B cell (primary cell): Measurements from ENCODE around the gene CCDC178.

Experiments
- CTCF ChIP-seq: fragments of 200-600 bp; IDR thresholded peaks from one replicate; pipeline ENCODE4 v1.8.0; 2022; ENCODE audit warnings: antibody characterized with exemption, mild to moderate bottlenecking
- EZH2 ChIP-seq: IDR thresholded peaks from 2 replicates; pipeline ENCODE4 v1.6.1; 2012; ENCODE audit warnings: borderline replicate concordance, low read depth, mild to moderate bottlenecking, moderate library complexity, low read length; ENCODE audit not compliant: insufficient read depth, poor library complexity, severe bottlenecking

- TF ChIP-seq CTCF (no peak), EZH2 (no peak)
Measured at GRCh38 chr18:33128581-33128980, 311.9 kb downstream of the CCDC178 start.
